Lower lobe of right lung (tissue), 2 donors: ENCODE data around the gene UBE2G1. TPM values are rescaled to one million over a fixed set of nuclear protein-coding genes. Genes with fewer than 3 reads are reported as not detected.

Experiments used
- ATAC-seq, 2 donors: fragments of 200-7000 bp; cut with Tn5 transposase; one replicate each; pipeline ENCODE4 v1.9.1; 2020 to 2022; ENCODE audit warnings: mild to moderate bottlenecking in 2 of 2, moderate library complexity in 2 of 2
- DNase-seq: peaks from one replicate; pipeline ENCODE4 v3.0.0-alpha.2; 2020
- H3K27ac ChIP-seq: fragments of 200-600 bp; one replicate; pipeline ENCODE4 v1.8.0; 2022
- H3K27me3 ChIP-seq: fragments of 200-600 bp; one replicate; pipeline ENCODE4 v1.8.0; 2022; ENCODE audit warnings: low read depth
- H3K36me3 ChIP-seq: fragments of 200-600 bp; one replicate; pipeline ENCODE4 v1.8.0; 2022; ENCODE audit warnings: mild to moderate bottlenecking
- H3K4me1 ChIP-seq: fragments of 200-600 bp; one replicate; pipeline ENCODE4 v1.8.0; 2022
- H3K4me3 ChIP-seq: fragments of 200-600 bp; one replicate; pipeline ENCODE4 v1.8.0; 2022; ENCODE audit warnings: mild to moderate bottlenecking
- H3K9me3 ChIP-seq: fragments of 200-600 bp; one replicate; pipeline ENCODE4 v1.8.0; 2022
- intact Hi-C: fragments of 100-400 bp; cut with DNase I; formaldehyde crosslinking; loops from one replicate; pipeline ENCODE4 v1.11.0; 2022
- total RNA-seq: library from RNA; stranded (reverse); fragmentation: NEBNext Ultra II Directional; extraction: Animal tissue kit (Norgen Biotek cat#: 25700); gene quantifications from one replicate; pipeline ENCODE4 v1.2.1, GENCODE V29; 2021
- TF ChIP-seq, protein P1 (sequence below): fragments of 200-600 bp; IDR thresholded peaks from one replicate; pipeline ENCODE4 v1.8.0; 2022; ENCODE audit warnings: antibody characterized with exemption, mild to moderate bottlenecking
- donor health status: DM: no; HTN: yes; CAD: no; lungs with severe emphysema.

Gene UBE2G1
- total RNA-seq, 1 donor from 2014 or later = 42.5 TPM

DNA sequence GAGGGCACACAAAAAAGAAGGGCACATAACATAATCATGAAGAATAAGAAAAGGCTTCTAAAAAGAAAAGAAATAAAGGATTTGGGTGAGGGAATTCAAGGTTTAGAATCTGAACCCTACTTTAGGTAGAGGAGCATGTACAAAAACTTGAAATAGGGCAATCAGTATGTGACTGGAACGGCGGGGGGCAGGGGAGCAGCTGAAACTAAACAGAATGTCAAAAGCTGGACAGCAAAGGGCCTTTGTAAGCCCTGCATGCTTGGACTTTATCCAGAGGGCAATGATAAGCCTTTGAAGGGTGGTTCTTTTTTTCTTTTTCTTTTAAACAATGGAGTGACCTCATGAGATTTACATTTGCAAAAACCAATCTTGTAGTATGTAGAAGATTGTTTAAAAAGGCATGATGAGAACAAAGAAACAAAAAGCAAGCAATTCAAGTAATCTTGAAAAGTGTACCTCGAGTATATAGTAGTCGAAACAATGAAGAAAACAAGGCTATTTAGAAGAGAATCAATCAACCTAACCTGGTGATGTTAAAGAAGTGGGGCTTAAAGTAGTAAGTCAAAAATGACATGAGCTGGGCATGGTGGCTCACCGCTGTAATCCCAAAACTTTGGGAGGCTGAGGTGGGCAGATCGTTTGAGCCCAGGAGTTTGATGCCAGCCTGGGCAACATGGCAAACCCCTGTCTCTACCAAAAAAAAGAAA lies 56.0 kb downstream of the UBE2G1 start:
- H3K27me3 ChIP-seq = no peaks in the 10 kb centered on the region
- intact Hi-C loops = no loop called here
- no peak overlapping the region for H3K4me3 ChIP-seq
- peak in 1 of 2 donors; percentile 33 for ATAC-seq
- no peaks in the 10 kb centered on the region for H3K9me3 ChIP-seq
- no peak for DNase-seq
- H3K4me1 ChIP-seq = peaks cover 48% of the 10 kb centered on the region
- no peak overlapping the region for H3K27ac ChIP-seq
- H3K36me3 ChIP-seq = peaks cover 16% of the 10 kb centered on the region
- TF ChIP-seq, protein P1, sequence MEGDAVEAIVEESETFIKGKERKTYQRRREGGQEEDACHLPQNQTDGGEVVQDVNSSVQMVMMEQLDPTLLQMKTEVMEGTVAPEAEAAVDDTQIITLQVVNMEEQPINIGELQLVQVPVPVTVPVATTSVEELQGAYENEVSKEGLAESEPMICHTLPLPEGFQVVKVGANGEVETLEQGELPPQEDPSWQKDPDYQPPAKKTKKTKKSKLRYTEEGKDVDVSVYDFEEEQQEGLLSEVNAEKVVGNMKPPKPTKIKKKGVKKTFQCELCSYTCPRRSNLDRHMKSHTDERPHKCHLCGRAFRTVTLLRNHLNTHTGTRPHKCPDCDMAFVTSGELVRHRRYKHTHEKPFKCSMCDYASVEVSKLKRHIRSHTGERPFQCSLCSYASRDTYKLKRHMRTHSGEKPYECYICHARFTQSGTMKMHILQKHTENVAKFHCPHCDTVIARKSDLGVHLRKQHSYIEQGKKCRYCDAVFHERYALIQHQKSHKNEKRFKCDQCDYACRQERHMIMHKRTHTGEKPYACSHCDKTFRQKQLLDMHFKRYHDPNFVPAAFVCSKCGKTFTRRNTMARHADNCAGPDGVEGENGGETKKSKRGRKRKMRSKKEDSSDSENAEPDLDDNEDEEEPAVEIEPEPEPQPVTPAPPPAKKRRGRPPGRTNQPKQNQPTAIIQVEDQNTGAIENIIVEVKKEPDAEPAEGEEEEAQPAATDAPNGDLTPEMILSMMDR = no peak

DNA sequence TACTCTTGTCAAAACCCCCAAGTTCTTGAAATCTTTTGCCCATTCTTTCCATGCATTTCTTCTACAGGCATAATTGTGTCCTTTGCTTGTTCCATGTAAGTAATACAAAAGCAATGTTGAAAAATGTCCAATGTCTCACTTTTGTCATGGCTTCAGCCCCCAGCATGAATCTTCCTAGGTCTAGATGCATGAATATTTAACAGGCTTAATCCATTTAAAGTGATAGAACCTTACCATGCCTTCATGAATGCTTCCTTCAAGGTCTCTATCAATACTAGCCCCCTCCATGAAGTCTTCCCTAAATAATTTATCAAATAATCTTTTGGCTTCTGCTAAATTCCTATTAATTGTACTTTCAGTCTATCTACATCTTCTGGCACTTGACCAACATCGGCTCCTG lies 56.6 kb downstream of the UBE2G1 start:
- Histone ChIP-seq H3K4me1 (peaks cover 48% of the 10 kb centered on the region), H3K27ac (no peak overlapping the region), H3K4me3 (no peak overlapping the region), H3K9me3 (no peaks in the 10 kb centered on the region), H3K36me3 (peaks cover 22% of the 10 kb centered on the region), H3K27me3 (no peaks in the 10 kb centered on the region)
- TF ChIP-seq, protein P1 = no peak
- intact Hi-C loops = no loop called here
- DNase-seq = no peak
- no peak for ATAC-seq

DNA sequence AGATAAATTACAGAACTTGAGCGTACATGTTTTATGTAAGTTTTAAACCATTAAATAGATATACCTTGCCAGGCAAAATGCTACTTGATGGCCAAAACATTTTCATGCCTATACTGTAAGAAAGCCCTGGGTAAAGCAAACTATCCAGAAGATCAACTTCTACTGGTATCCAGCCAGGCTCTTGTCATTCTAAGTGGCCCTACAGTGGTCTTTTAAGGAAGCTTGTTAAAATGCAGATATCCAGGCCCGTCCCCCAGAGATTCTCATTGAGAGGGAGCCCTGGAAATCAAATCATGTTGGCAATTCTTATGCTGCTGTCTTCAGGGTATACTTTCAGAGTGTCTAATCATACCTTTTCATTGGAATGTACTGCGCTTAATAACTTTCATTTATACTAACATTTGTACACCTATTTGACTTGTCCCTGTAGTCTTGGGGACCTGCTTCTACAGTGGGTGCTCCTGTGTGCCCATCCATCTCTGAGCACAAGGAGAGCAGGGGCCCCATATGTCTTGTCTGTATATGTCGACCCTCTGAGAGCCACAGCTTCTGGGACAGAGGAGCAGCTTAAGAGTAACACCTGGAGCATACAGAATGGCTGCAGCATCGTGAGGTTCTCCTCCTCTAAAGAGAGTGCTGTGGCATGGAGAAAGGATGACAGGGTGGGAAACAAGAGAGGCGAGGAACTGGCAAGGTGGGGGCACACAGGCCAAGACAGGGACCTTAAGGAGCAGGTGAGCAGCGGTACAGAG lies 59.1 kb downstream of the UBE2G1 start:
- Histone ChIP-seq H3K36me3 (peaks cover 34% of the 10 kb centered on the region), H3K4me3 (no peak overlapping the region), H3K4me1 (peaks cover 37% of the 10 kb centered on the region), H3K27me3 (no peaks in the 10 kb centered on the region), H3K9me3 (no peaks in the 10 kb centered on the region), H3K27ac (no peak overlapping the region)
- intact Hi-C loops = no loop called here
- ATAC-seq (no peak), DNase-seq (no peak)
- TF ChIP-seq, protein P1 = no peak

DNA sequence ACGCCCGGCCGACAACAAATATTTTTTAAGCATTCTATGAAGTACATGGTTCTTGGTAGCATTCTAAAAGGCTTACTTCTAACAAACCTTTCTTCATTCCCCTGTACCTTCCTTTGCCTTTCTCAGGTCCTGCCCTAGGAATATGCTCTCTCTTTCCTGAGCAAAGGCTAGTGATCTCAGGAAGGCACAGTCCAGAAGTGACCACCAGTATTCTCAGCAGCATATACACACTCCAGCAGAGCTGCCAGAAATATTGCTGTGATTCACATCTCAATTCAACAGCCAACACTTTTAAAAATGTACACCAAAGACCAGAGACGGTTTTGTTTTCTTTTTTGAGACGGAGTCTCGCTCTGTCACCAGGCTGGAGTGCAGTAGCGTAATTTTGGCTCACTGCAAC lies 61.3 kb downstream of the UBE2G1 start:
- Histone ChIP-seq H3K4me3 (no peak overlapping the region), H3K9me3 (no peaks in the 10 kb centered on the region), H3K27me3 (no peaks in the 10 kb centered on the region), H3K36me3 (peaks cover 45% of the 10 kb centered on the region), H3K4me1 (peaks cover 24% of the 10 kb centered on the region), H3K27ac (no peak overlapping the region)
- TF ChIP-seq, protein P1 = no peak
- intact Hi-C loops = no loop called here
- no peak for DNase-seq
- ATAC-seq = no peak

DNA sequence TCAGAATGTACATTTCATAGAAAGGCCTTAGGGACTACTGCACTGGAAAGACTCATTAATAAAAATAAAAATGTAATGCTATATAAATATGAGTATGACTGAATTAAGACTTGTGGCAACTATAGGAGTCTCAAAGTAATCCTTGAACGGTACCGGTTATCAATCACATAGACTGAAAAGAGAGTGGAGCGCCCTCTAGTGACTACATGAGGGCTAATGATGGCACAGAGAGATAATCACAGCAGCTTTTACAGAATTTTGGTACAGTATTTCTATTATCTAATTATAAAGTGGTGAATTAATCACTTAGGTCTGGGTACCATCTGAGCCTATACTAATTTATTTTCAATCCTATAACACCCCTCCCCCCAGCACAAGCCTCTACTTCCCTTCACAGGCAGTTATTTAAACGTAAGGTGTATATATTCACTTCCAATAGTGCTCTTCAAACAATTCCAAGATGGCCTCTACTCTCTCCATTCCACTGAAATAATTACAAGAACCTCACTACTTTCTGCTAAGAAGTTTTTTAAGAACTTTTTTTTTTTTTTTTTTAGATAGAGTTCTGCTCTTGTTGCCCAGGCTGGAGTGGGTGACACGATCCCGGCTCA lies 62.0 kb downstream of the UBE2G1 start:
- TF ChIP-seq, protein P1 = peak; percentile 80
- H3K9me3 ChIP-seq = no peaks in the 10 kb centered on the region
- peaks cover 17% of the 10 kb centered on the region for H3K4me1 ChIP-seq
- H3K27me3 ChIP-seq = no peaks in the 10 kb centered on the region
- ATAC-seq (peak; percentile 70 to 78), DNase-seq (no peak)
- no peak overlapping the region for H3K27ac ChIP-seq
- no peak overlapping the region for H3K4me3 ChIP-seq
- intact Hi-C loops = no loop called here
- peaks cover 45% of the 10 kb centered on the region for H3K36me3 ChIP-seq
